Ovary (tissue), 9 donors: ENCODE measurements around the gene TVP23A. TPM values are rescaled to one million over a fixed set of nuclear protein-coding genes. Genes with fewer than 3 reads are reported as not detected.

ENCODE experiments used
- DNase-seq, 5 donors: peaks; one replicate each; pipeline ENCODE4 v3.0.0-alpha.2; 2019 to 2020
- H3K27ac ChIP-seq, 2 donors: fragments of 200-600 bp; one replicate each; pipeline versions ENCODE4 v1.5.1 to v1.8.0; 2019 to 2022
- H3K27me3 ChIP-seq: fragments of 200-600 bp; one replicate; pipeline ENCODE4 v1.8.0; 2022
- H3K36me3 ChIP-seq: fragments of 200-600 bp; sonication (generic); one replicate; pipeline ENCODE4 v1.5.1; 2019
- H3K4me1 ChIP-seq: one replicate; pipeline ENCODE4 v1.8.1; 2013; ENCODE audit warnings: mild to moderate bottlenecking, moderate library complexity; ENCODE audit not compliant: insufficient read depth
- H3K4me3 ChIP-seq: fragments of 200-600 bp; sonication (generic); one replicate; pipeline ENCODE4 v1.5.1; 2017
- H3K9me3 ChIP-seq, 2 donors: fragments of 200-600 bp in 1 of 2; sonication (generic) in 1 of 2; one replicate each; pipeline versions ENCODE4 v1.5.1 to v1.8.1; 2013 to 2019; ENCODE audit warnings: mild to moderate bottlenecking in 1 of 2, moderate library complexity in 1 of 2
- EP300 ChIP-seq: sonication (generic); formaldehyde crosslinking; IDR thresholded peaks from one replicate; pipeline ENCODE4 v1.6.1; 2017; ENCODE audit warnings: antibody characterized with exemption
- POLR2A ChIP-seq: fragments of 450-650 bp; IDR thresholded peaks from one replicate; pipeline ENCODE4 v1.6.1; 2017; ENCODE audit warnings: antibody characterized with exemption, mild to moderate bottlenecking, moderate library complexity
- WGBS, 3 donors: extraction: QIAGEN DNeasy Blood & Tissue Kit in 1 of 3; methylation state at CpG; one replicate each; pipeline versions ENCODE4 v1.1.5 to v1.1.7; 2013 to 2017; 5-methylcytosine and 5-hydroxymethylcytosine counted together
- intact Hi-C, 4 donors: fragments of 100-400 bp; cut with DNase I; formaldehyde crosslinking; loops; one replicate each; pipeline versions ENCODE4 v1.11.0 to v1.15.1; 2022 to 2023
- polyA plus RNA-seq, 2 donors: library from polyadenylated mRNA; stranded (reverse); fragments of 200-250 nt in 1 of 2; fragments of 350-450 nt in 1 of 2; fragmentation: Illumina TruSeq in 1 of 2; extraction: RNeasy Lipid Tissue Mini Kit (QIAGEN cat#74804) in 1 of 2; gene quantifications; one replicate each; pipeline ENCODE4 v1.2.3, GENCODE V29; 2013 to 2014
- total RNA-seq, 7 donors: library from RNA; depleted of rRNA in 2 of 7; stranded (reverse); fragments of >200 nt in 2 of 7; fragmentation: NEBNext Ultra II Directional in 3 of 7; extraction: Animal tissue kit (Norgen Biotek cat#: 25700) in 3 of 7; gene quantifications; one replicate each; pipeline versions ENCODE4 v1.1.0 to v1.2.4, GENCODE V29; 2016 to 2023
- TF ChIP-seq, protein P1 (sequence below), 3 donors: fragments of 450-650 bp in 2 of 3; fragments of 200-600 bp in 1 of 3; IDR thresholded peaks; one replicate each; pipeline versions ENCODE4 v1.5.1 to v1.8.0; 2016 to 2022; ENCODE audit warnings: antibody characterized with exemption in 3 of 3, mild to moderate bottlenecking in 1 of 3
- donor health status: DM: no; HTN: no; CAD: no; lungs with moderate emphysema.
- donor health status: DM: no; HTN: no; CAD: no.
- donor health status: Bipolar disorder and iron deficiency.
- donor health status: DM: yes; HTN: yes; CAD: no.
- donor health status: DM: no; HTN: no; CAD: no.
- donor health status: DM: yes; HTN: yes; CAD: no.

Gene TVP23A
- total and polyA plus RNA-seq, 9 donors, result 3.2 to 17.1 (median 8.2) TPM

GRCh38 chr16:10752843-10753523, 65.6 kb downstream of the TVP23A start:
- Histone ChIP-seq H3K27ac (no peak overlapping the region), H3K27me3 (no peaks in the 10 kb centered on the region), H3K9me3 (no peaks in the 10 kb centered on the region), H3K36me3 (no peaks in the 10 kb centered on the region), H3K4me1 (no peaks in the 10 kb centered on the region), H3K4me3 (no peak overlapping the region)
- intact Hi-C loops, result loop anchor here in 2 of 4 donors (10.0 kb wide), 2 partner anchors 162 to 182 kb away; no protein-coding TSS in a partner anchor
- 92 to 93% (median 92%) methylated on average over 10 of the region's 10 CpGs for WGBS, 3 donors
- TF ChIP-seq, protein P1, sequence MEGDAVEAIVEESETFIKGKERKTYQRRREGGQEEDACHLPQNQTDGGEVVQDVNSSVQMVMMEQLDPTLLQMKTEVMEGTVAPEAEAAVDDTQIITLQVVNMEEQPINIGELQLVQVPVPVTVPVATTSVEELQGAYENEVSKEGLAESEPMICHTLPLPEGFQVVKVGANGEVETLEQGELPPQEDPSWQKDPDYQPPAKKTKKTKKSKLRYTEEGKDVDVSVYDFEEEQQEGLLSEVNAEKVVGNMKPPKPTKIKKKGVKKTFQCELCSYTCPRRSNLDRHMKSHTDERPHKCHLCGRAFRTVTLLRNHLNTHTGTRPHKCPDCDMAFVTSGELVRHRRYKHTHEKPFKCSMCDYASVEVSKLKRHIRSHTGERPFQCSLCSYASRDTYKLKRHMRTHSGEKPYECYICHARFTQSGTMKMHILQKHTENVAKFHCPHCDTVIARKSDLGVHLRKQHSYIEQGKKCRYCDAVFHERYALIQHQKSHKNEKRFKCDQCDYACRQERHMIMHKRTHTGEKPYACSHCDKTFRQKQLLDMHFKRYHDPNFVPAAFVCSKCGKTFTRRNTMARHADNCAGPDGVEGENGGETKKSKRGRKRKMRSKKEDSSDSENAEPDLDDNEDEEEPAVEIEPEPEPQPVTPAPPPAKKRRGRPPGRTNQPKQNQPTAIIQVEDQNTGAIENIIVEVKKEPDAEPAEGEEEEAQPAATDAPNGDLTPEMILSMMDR (IDR thresholded peaks at IDR 0.05), result no peak
- TF ChIP-seq POLR2A, result no peak
- peak in 2 of 5 donors; percentile 32 to 33 for DNase-seq

DNA sequence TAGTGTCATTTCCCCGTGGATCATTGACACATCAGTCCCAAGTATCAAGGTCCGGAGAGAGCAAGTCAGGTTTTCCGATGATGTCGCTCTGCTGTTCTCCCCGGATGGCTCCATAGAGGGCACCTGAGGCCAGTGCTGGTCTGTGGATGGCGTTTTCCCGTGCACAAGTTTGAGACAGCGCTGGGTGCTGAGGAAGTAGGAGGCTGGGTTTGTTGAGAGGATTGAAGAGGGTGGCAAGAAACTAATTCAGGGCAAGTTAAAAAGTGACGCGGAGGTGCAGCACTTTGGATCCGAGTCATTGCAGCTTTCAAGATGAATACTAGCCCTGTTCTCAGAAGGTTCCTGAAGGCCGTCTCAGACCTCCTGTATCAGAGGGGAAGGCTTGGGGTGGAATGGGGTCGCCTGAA, 67.3 kb downstream of the TVP23A start:
- no peak overlapping the region for H3K27ac ChIP-seq
- WGBS, 3 donors, result 81 to 86% (median 81%) methylated on average over 13 of the region's 13 CpGs
- no peaks in the 10 kb centered on the region for H3K27me3 ChIP-seq
- TF ChIP-seq EP300 (no peak), POLR2A (no peak)
- TF ChIP-seq, protein P1 (IDR thresholded peaks at IDR 0.05), result no peak
- no peaks in the 10 kb centered on the region for H3K9me3 ChIP-seq
- H3K4me1 ChIP-seq, result no peaks in the 10 kb centered on the region
- H3K4me3 ChIP-seq, result no peak overlapping the region
- H3K36me3 ChIP-seq, result no peaks in the 10 kb centered on the region
- DNase-seq, result peak in 1 of 5 donors; percentile 6
- intact Hi-C loops, result loop anchor here in 2 of 4 donors (10.0 kb wide), 2 partner anchors 164 to 184 kb away; no protein-coding TSS in a partner anchor

DNA sequence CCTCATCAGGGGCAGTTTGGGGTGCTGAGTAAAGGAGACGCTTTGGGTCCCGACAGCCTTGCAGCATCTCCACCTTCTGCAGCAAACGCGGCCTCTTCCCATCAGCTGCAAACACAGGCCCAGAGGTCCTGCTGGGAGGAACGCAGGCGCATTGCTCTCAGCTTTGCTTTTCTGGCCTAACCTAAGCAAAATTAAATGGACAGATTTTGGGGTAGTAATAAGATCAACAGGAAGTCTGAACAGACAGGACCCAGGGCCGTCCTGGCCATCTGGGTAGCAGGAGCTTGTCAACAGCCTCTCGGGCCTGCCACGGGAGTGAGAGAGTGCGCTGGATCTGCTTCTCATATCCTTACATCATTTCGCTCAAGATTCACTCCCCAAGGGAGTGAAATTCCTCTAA, 67.8 kb downstream of the TVP23A start:
- no peak for DNase-seq
- H3K27ac ChIP-seq, result no peak overlapping the region

DNA sequence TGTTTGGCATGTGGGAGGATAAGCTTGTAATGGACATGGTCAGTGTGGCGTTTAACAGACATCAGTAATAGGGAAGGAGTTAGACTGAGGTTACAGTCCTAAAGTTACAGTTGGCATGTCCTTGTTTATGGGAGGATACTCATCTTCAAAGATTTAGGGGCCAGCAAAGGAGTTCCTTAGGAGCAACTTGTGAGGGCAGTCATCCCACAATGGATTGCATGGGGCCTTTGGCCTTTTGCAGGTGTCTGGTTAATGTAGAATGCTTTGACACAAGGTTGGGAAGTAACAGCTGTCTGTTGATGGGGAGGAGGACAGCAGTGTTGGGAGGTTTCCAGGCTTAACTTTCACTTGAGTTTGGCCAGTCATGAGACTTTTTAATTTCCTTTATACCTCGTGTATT, 72.8 kb downstream of the TVP23A start:
- Histone ChIP-seq H3K27me3 (no peaks in the 10 kb centered on the region), H3K4me1 (no peaks in the 10 kb centered on the region), H3K9me3 (no peaks in the 10 kb centered on the region), H3K4me3 (no peak overlapping the region), H3K36me3 (no peaks in the 10 kb centered on the region), H3K27ac (no peak overlapping the region)
- intact Hi-C loops, result loop anchor here in 1 of 4 donors (10.0 kb wide), 2 partner anchors 89 to 169 kb away; no protein-coding TSS in a partner anchor
- peak in 1 of 5 donors; percentile 5 for DNase-seq
- 37 to 49% (median 41%) methylated on average over 2 of the region's 2 CpGs for WGBS, 3 donors
- TF ChIP-seq, protein P1 (IDR thresholded peaks at IDR 0.05), result no peak
- TF ChIP-seq POLR2A (no peak), EP300 (no peak)

More for the DNA sequence above, 67.8 kb downstream of the TVP23A start:
- Histone ChIP-seq H3K4me1 (no peaks in the 10 kb centered on the region), H3K9me3 (no peaks in the 10 kb centered on the region), H3K27me3 (no peaks in the 10 kb centered on the region), H3K4me3 (no peak overlapping the region), H3K36me3 (no peaks in the 10 kb centered on the region)
- WGBS, 3 donors, result 84 to 85% (median 84%) methylated on average over 11 of the region's 11 CpGs
- intact Hi-C loops, result loop anchor here in 2 of 4 donors (10.0 kb wide), 2 partner anchors 164 to 184 kb away; no protein-coding TSS in a partner anchor
- TF ChIP-seq POLR2A, result no peak
- no peak for TF ChIP-seq EP300
- TF ChIP-seq, protein P1 (IDR thresholded peaks at IDR 0.05), result no peak
